HUES48 (cell line): Measurements from ENCODE around the gene SLC25A43.

Source experiments
- H3K27ac ChIP-seq: one replicate; pipeline ENCODE4 v1.7.0; 2013; ENCODE audit warnings: low read depth, low read length, inconsistent platforms
- H3K27me3 ChIP-seq: 2 replicates; pipeline ENCODE4 v1.6.1; 2013; ENCODE audit warnings: mild to moderate bottlenecking, low read length; ENCODE audit not compliant: control insufficient read depth, insufficient read depth
- H3K36me3 ChIP-seq: 2 replicates; pipeline ENCODE4 v1.6.1; 2013; ENCODE audit warnings: low read length; ENCODE audit not compliant: control insufficient read depth, insufficient read depth
- H3K4me1 ChIP-seq: 2 replicates; pipeline ENCODE4 v1.6.1; 2013; ENCODE audit warnings: mild to moderate bottlenecking, low read length; ENCODE audit not compliant: control insufficient read depth, insufficient read depth
- H3K4me3 ChIP-seq: 2 replicates; pipeline ENCODE4 v1.5.1; 2013; ENCODE audit warnings: mild to moderate bottlenecking, low read depth, low read length
- H3K9ac ChIP-seq: 2 replicates; pipeline ENCODE4 v1.6.1; 2013; ENCODE audit warnings: mild to moderate bottlenecking, low read depth, low read length, moderate library complexity
- H3K9me3 ChIP-seq: 2 replicates; pipeline ENCODE4 v1.6.1; 2013; ENCODE audit warnings: low read length; ENCODE audit not compliant: control insufficient read depth, insufficient read depth

SLC25A43 gene

GRCh38 chrX:119467842-119468550 lies 68.9 kb downstream of the SLC25A43 start, which contains the start of gene SLC25A5:
SLC25A5 (plus strand) TSS chrX:119468444; CDS start chrX:119468516, 72 bp downstream.
- peaks cover 30% of the 10 kb centered on the region for H3K9me3 ChIP-seq
- H3K4me1 ChIP-seq = no peaks in the 10 kb centered on the region
- H3K4me3 ChIP-seq = peak within 1 kb of the TSS; percentile 87
- peak within 1 kb of the TSS; percentile 90 for H3K27ac ChIP-seq
- H3K9ac ChIP-seq = peak within 1 kb of the TSS; percentile 85
- H3K36me3 ChIP-seq = peaks cover 24% of the 10 kb centered on the region
- no peaks in the 10 kb centered on the region for H3K27me3 ChIP-seq

- Histone ChIP-seq H3K36me3 (peaks cover 24% of the 10 kb centered on the region), H3K9me3 (peaks cover 30% of the 10 kb centered on the region), H3K27me3 (no peaks in the 10 kb centered on the region), H3K27ac (peak overlapping the region; percentile 90), H3K4me1 (no peaks in the 10 kb centered on the region), H3K9ac (peak overlapping the region; percentile 85), H3K4me3 (peak overlapping the region; percentile 87)
Observed at GRCh38 chrX:119468551-119469312, 69.6 kb downstream of the SLC25A43 start.

GRCh38 chrX:119469313-119469635 lies 70.1 kb downstream of the SLC25A43 start:
- Histone ChIP-seq H3K4me1 (no peaks in the 10 kb centered on the region), H3K9me3 (peaks cover 32% of the 10 kb centered on the region), H3K9ac (peak overlapping the region; percentile 85), H3K27ac (no peak overlapping the region), H3K27me3 (no peaks in the 10 kb centered on the region), H3K4me3 (peak overlapping the region; percentile 87), H3K36me3 (peaks cover 24% of the 10 kb centered on the region)

- Histone ChIP-seq H3K9ac (no peak overlapping the region), H3K4me1 (no peaks in the 10 kb centered on the region), H3K9me3 (peaks cover 20% of the 10 kb centered on the region), H3K4me3 (no peak overlapping the region), H3K27ac (no peak overlapping the region), H3K36me3 (peaks cover 18% of the 10 kb centered on the region), H3K27me3 (no peaks in the 10 kb centered on the region)
Observed at GRCh38 chrX:119474615-119475388, 75.7 kb downstream of the SLC25A43 start.

GRCh38 chrX:119475389-119476101 lies 76.4 kb downstream of the SLC25A43 start:
- H3K9me3 ChIP-seq = peaks cover 23% of the 10 kb centered on the region
- peaks cover 10% of the 10 kb centered on the region for H3K36me3 ChIP-seq
- no peaks in the 10 kb centered on the region for H3K4me1 ChIP-seq
- no peak overlapping the region for H3K9ac ChIP-seq
- no peaks in the 10 kb centered on the region for H3K27me3 ChIP-seq
- H3K4me3 ChIP-seq = no peak overlapping the region
- no peak overlapping the region for H3K27ac ChIP-seq

GRCh38 chrX:119477812-119478232 lies 78.7 kb downstream of the SLC25A43 start:
- no peaks in the 10 kb centered on the region; the same call in 1 of the 2 replicates for H3K4me1 ChIP-seq
- H3K27ac ChIP-seq = no peak overlapping the region
- H3K9ac ChIP-seq = no peak overlapping the region
- no peak overlapping the region for H3K4me3 ChIP-seq
- no peaks in the 10 kb centered on the region for H3K36me3 ChIP-seq
- peaks cover 5% of the 10 kb centered on the region for H3K27me3 ChIP-seq
- peaks cover 27% of the 10 kb centered on the region for H3K9me3 ChIP-seq

- H3K9me3 ChIP-seq = peaks cover 23% of the 10 kb centered on the region
- H3K27ac ChIP-seq = no peak overlapping the region
- H3K4me3 ChIP-seq = no peak overlapping the region
- no peaks in the 10 kb centered on the region; the same call in 1 of the 2 replicates for H3K4me1 ChIP-seq
- peaks cover 10% of the 10 kb centered on the region for H3K27me3 ChIP-seq
- H3K36me3 ChIP-seq = no peaks in the 10 kb centered on the region
- H3K9ac ChIP-seq = no peak overlapping the region
Observed at GRCh38 chrX:119478504-119478903, 79.4 kb downstream of the SLC25A43 start.

- Histone ChIP-seq H3K36me3 (no peaks in the 10 kb centered on the region), H3K27ac (no peak overlapping the region), H3K4me1 (no peaks in the 10 kb centered on the region; the same call in 1 of the 2 replicates), H3K9ac (no peak overlapping the region), H3K9me3 (peaks cover 23% of the 10 kb centered on the region), H3K27me3 (peaks cover 10% of the 10 kb centered on the region), H3K4me3 (no peak overlapping the region)
Observed at GRCh38 chrX:119479845-119480244, 80.7 kb downstream of the SLC25A43 start.

GRCh38 chrX:119481323-119481801 lies 82.2 kb downstream of the SLC25A43 start:
- Histone ChIP-seq H3K27me3 (peaks cover 10% of the 10 kb centered on the region), H3K9me3 (peaks cover 21% of the 10 kb centered on the region), H3K4me1 (no peaks in the 10 kb centered on the region; the same call in 1 of the 2 replicates), H3K27ac (no peak overlapping the region), H3K9ac (no peak overlapping the region), H3K4me3 (no peak overlapping the region), H3K36me3 (no peaks in the 10 kb centered on the region)

- H3K4me3 ChIP-seq = peak overlapping the region; percentile 55
- no peaks in the 10 kb centered on the region for H3K36me3 ChIP-seq
- peak overlapping the region; percentile 65; the same call in 1 of the 2 replicates for H3K9ac ChIP-seq
- H3K4me1 ChIP-seq = no peaks in the 10 kb centered on the region; the same call in 1 of the 2 replicates
- peaks cover 10% of the 10 kb centered on the region for H3K27me3 ChIP-seq
- H3K9me3 ChIP-seq = peaks cover 22% of the 10 kb centered on the region
- H3K27ac ChIP-seq = no peak overlapping the region
Observed at GRCh38 chrX:119482041-119482440, 82.9 kb downstream of the SLC25A43 start.
